Measurements from ENCODE around the gene RBBP7. TPM values are rescaled to one million over a fixed set of nuclear protein-coding genes. Genes with fewer than 3 reads are reported as not detected.

The RBBP7 gene
- total RNA-seq, 1 donor from 2014 or later, result 79.8 TPM

DNA sequence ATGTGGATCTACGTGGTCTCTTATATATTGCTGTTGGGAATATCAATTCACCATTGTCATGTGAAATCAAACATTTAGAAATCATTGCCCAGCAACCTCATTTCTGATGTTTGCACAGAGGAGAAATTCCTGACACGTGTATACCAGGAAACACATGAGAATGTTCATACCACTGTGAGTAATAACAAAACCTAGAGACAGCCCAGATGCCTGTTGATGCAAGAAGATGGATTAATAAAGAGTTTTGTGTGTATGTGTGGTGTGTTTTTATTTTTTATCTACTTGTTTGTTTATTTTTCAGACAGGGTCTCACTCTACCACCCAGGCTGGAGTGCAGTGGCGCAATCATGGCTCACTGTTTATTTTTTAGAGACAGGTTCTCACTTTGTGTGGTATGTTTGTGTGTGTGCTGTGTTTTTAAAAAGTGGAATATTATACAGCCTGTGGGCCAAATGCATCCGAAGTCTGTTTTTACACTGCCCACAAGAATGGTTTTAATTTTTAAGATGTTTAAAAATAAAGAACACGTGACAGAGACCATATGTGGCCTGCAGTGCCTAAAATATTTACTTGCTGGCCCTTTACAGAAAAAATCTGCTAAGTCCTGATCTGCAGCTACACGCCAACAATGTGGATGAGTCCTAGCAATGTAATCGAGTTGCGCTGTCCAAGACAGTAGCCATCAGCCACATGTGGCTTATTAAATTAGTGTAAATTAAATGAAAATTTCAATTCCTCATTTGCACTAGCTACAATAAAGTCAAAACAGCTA lies 44.7 kb downstream of the RBBP7 start:
- DNase-seq, result peak; percentile 71

DNA sequence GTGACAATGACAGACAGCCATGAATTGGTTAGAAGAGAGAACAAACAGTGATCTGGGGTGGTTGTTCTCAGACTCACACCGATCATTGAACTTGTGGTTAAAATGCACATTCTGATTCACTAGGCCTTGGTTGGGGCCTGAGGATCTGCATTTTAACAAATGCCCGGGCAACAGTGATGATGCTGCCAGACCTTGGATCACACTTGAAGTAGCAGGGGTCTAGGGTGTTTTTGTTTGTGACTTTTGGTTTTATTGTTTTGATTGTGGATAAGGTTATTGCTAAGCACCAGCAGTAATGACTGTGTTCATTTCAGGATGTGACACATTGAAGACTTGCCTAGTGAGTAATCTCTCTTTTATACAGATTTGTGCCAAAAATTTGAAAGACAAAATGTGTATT lies 47.4 kb downstream of the RBBP7 start:
- peak; percentile 83 for DNase-seq

DNA sequence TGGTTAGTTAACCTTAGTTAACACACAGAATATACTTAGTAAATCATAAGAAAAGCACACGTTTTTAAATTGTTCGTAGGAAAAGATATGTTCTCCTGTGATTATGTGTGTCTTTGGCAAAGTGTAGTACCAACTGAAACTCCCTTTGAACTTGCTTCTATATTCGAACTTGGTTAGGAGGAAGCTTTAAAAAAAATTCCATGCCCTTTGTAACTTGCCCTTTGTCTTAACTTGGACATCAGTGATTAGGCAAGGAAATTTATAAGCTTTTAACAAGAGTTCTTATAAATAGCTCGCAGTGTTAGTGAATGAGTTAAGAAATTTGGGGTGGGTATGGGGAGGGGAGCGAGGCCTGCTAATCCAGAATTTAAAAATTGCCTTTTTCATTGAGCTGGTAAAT lies 50.5 kb downstream of the RBBP7 start:
- DNase-seq, result no peak

DNA sequence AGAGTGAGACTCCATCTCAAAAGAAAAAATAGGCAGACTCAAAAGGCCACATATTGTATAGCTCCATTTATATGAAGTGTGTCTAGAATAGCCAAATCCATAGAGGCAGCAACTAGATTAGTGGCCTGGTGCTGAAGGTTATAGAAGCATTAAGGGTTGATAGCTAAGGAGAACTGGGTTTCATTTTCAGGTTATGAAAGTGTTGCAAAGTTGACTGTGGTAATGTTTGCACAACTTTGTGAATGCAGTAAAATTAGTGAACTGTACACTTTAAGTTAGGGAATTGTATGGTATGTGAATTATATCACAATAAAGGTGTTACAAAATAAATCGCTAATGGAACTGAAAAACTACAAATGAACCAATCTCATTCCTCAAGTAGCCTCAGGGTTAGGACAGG lies 55.6 kb downstream of the RBBP7 start:
- no peak for DNase-seq

DNA sequence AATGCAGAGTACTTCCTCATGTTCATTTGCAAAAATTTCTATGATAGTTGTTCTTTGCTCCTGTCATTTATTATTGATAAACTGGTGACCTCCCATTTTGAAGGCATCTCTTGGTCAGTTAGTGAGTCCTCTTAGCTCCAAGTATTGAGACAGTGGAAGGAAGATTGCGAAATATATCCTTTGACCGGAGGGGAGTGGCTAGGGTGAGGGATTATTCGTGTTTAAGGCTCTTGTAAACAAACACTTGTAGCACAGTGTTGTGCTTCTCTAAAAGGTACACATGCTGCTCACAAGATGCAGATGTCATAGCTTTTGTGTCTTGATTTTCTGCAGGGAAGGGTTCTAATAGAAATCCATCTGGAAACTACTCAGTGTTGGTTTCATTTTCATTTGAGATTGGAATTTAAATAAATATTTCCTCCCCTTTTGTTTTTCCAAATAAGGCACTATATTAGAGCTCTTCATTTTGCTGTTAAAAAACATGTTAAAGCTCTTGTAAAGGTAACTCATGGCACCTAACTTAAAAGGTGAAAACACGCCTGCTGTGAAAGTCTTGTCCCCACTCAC lies 62.1 kb downstream of the RBBP7 start:
- peak; percentile 30 for DNase-seq

DNA sequence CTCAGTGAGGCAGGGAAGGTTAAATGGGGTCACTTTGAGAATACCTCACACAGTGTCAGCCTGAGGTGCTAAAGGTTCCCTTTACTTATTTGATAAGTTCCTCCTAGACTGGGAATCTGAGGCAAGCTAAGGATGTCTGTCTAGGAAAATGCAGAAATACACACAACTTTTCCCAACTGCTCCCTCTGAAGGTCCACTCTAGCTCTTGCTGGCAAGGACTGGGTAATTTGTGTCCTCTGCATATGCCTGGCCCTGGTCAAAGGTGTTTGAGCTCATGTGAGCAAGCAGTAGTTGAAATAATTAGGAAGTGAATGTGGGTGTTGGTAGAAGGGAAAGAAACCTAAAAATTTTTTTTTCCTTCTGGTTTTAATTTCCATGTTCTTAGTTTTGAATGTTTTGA lies 62.6 kb downstream of the RBBP7 start:
- peak; percentile 30 for DNase-seq

DNA sequence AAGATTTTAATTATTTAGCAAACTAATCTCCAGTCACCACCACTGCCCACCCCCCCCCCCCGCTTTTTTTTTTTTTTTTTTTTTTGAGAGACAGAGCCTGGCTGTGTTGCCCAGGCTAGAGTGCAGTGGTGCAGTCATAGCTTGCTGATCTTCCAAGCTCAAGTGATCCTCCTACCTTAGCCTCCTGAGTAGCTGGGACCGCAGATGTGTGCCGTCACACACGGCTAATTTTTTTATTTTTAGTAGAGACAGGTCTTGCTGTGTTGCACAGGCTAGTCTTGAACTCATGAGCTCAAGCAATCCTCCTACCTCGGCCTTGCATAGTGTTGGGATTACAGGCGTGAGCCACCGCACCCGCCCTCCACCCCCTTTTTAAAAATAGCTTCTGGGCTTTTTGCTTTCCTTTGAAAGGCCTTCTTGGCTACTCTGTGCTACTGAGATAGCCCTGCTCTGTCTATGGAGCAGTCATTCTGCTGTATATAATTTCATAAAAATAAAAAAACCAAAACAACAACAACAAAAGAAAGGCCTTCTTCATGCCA lies 65.2 kb downstream of the RBBP7 start:
- no peak for DNase-seq

DNA sequence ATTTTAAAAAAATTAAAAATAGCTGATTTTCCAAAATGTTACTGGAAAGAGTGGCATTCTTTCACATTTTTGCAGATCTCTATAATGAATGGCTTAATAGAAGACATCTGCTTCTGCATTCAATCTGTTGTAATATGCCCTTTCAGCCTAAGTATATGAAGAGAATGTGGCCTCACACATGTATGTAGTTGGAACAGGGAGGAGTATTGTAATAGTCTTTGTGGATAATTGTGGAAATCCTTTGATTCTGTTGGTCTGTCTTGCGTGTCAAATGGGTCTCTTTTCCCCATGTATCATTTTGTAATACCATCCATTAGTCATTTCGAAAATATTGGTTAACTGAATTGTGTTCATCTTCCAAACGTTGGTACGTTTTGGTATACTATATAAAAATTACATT lies 72.3 kb downstream of the RBBP7 start:
- DNase-seq, result no peak

DNA sequence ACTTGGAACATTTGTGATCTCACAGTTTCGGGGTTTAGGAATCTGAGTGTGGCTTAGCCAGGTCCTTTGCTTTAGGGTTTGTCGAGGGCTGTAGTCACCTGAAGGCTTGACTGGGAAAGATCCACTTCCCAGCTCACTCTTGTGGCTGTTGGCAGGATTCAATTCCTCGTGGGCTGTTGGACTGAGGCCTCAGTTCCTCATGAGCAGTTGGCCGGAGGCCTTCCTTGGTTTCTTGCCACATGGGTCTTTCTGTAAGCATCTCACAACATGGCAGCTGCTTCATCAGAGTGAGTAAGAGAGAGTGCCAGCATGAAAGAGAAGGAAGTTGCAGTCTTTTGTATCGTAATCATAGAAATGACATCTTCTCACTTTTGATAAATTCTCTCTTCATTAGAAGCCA lies 72.8 kb downstream of the RBBP7 start:
- no peak for DNase-seq

DNA sequence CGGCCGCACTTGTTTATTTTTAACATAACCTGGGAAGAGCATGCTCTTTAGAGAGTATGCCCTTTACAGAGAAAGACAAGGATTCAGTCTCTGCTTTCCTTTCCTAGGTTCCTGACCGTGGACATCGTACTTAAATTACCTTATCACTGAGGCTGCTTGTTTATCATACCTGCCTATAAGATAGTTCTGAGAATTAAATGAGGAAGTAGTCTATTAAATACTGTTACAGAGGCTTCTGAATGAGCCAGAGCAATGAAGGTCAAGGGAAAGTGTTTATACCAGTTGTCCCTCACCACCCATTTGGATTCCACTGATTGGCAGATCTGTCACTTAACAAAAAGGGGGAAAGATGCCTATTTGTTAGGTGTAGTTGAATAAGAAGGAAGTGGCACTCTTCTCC lies 73.9 kb downstream of the RBBP7 start:
- no peak for DNase-seq

Other genes starting within 250 kb of the RBBP7 start
- not detected in 2 replicates for gene S100G, start 220.2 kb downstream of the RBBP7 start, total RNA-seq
- 16.5 and 20.8 TPM in 2 replicates for gene CTPS2, start 157.7 kb downstream of the RBBP7 start, total RNA-seq
- gene SYAP1, start 150.8 kb downstream of the RBBP7 start, total RNA-seq, result 26.8 and 30.1 TPM in 2 replicates
- gene TXLNG, start 83.9 kb downstream of the RBBP7 start, total RNA-seq, result 6.2 and 7.3 TPM in 2 replicates
- gene REPS2, start 76.3 kb upstream of the RBBP7 start, total RNA-seq, result 6.1 and 6.5 TPM in 2 replicates